ENCODE measurements around the gene ZNF280B.
"Not testable (repeated sequence)": the region's sequence is repeated elsewhere in the genome, so short reads cannot be mapped to it uniquely, and the experiment has no call there.

The ZNF280B gene

GRCh38 chr22:22534604-22535415 is 26.3 kb upstream of the ZNF280B start:
- no peak for DNase-seq

GRCh38 chr22:22533863-22534262 is 25.3 kb upstream of the ZNF280B start:
- no peak for DNase-seq

GRCh38 chr22:22533417-22533816 is 24.9 kb upstream of the ZNF280B start:
- DNase-seq, result no peak

- not testable (repeated sequence) for DNase-seq
Measured at GRCh38 chr22:22532547-22533071, 24.1 kb upstream of the ZNF280B start.

GRCh38 chr22:22531770-22532546 is 23.4 kb upstream of the ZNF280B start:
- DNase-seq, result no peak

- DNase-seq, result no peak
Measured at GRCh38 chr22:22528780-22529179, 20.2 kb upstream of the ZNF280B start.

- DNase-seq, result no peak
Measured at GRCh38 chr22:22527312-22527711, 18.8 kb upstream of the ZNF280B start.

- no peak for DNase-seq
Measured at GRCh38 chr22:22526125-22526912, 17.8 kb upstream of the ZNF280B start.

GRCh38 chr22:22523494-22523893 is 15.0 kb upstream of the ZNF280B start:
- no peak for DNase-seq

- DNase-seq, result no peak
Measured at GRCh38 chr22:22521631-22522030, 13.1 kb upstream of the ZNF280B start.

- no peak for DNase-seq
Measured at GRCh38 chr22:22520667-22521602, 12.4 kb upstream of the ZNF280B start.

- DNase-seq, result no peak
Measured at GRCh38 chr22:22520020-22520656, 11.6 kb upstream of the ZNF280B start, which contains the start of gene ZNF280A. ZNF280A (minus strand) TSS chr22:22520270; CDS start chr22:22515630, 4,640 bp downstream.

- no peak for DNase-seq
Measured at GRCh38 chr22:22519591-22519990, 11.0 kb upstream of the ZNF280B start.

- no peak for DNase-seq
Measured at GRCh38 chr22:22516992-22517391, 8.4 kb upstream of the ZNF280B start.

GRCh38 chr22:22515890-22516289 is 7.3 kb upstream of the ZNF280B start:
- DNase-seq, result no peak

- DNase-seq, result not testable (repeated sequence)
Measured at GRCh38 chr22:22514431-22514830, 5.9 kb upstream of the ZNF280B start.

GRCh38 chr22:22513619-22514018 is 5.1 kb upstream of the ZNF280B start:
- DNase-seq, result no peak

GRCh38 chr22:22512951-22513350 is 4.4 kb upstream of the ZNF280B start:
- DNase-seq, result no peak

- DNase-seq, result not testable (repeated sequence)
Measured at GRCh38 chr22:22510833-22511232, 2.3 kb upstream of the ZNF280B start.

GRCh38 chr22:22509912-22510311 is 1.4 kb upstream of the ZNF280B start:
- DNase-seq, result not testable (repeated sequence)

- DNase-seq, result no peak
Measured at GRCh38 chr22:22507743-22508273, 734 bp downstream of the ZNF280B start.
